Activated CD4-positive, alpha-beta T cell treated with anti-CD3 and anti-CD28 coated beads, Interleukin-2, amount 10 ng/mL, durations not matched to agents 7 days and 5 days (primary cell): ENCODE data around the gene COMMD4. TPM values are rescaled to one million over a fixed set of nuclear protein-coding genes. Genes with fewer than 3 reads are reported as not detected.
"Not testable (repeated sequence)": the region's sequence is repeated elsewhere in the genome, so short reads cannot be mapped to it uniquely, and the experiment has no call there.

ENCODE experiments used
- CTCF ChIA-PET: fragments of 350-600 bp; sonication (Branson Sonifier 250); formaldehyde crosslinking; loops from one replicate; lab custom pipeline; 2021; ENCODE audit warnings: antibody characterized with exemption; lab: Charles Lee
- POLR2A ChIA-PET: fragments of 350-600 bp; sonication (Branson Sonifier 250); formaldehyde crosslinking; loops from one replicate; lab custom pipeline; 2021; ENCODE audit warnings: antibody characterized with exemption; lab: Charles Lee
- DNase-seq: peaks from one replicate; pipeline ENCODE4 v3.0.0-alpha.2; 2020
- H3K27ac Mint-ChIP-seq: one replicate; pipeline ENCODE4 v1.8.0; 2021; ENCODE audit warnings: mild to moderate bottlenecking, moderate library complexity, mixed read lengths
- H3K27me3 Mint-ChIP-seq: one replicate; pipeline ENCODE4 v1.8.0; 2021; ENCODE audit warnings: mixed read lengths
- H3K36me3 Mint-ChIP-seq: one replicate; pipeline ENCODE4 v1.8.0; 2021; ENCODE audit warnings: low read depth, mixed read lengths
- H3K4me1 Mint-ChIP-seq: one replicate; pipeline ENCODE4 v1.8.0; 2021; ENCODE audit warnings: mixed read lengths
- H3K4me3 Mint-ChIP-seq: one replicate; pipeline ENCODE4 v1.8.0; 2021; ENCODE audit warnings: mild to moderate bottlenecking, moderate library complexity, mixed read lengths
- H3K9me3 Mint-ChIP-seq: one replicate; pipeline ENCODE4 v1.8.0; 2021; ENCODE audit warnings: mixed read lengths
- microRNA-seq: library from miRNA; unstranded; fragments of <30 nt; microRNA quantifications from one replicate; pipeline ENCODE4 v1.2.0, GENCODE V29; 2021; ENCODE audit warnings: borderline microRNAs expressed, borderline replicate concordance
- total RNA-seq, 2 experiments: library from RNA; stranded (reverse); gene quantifications; one replicate each; pipeline ENCODE4 v1.2.3, GENCODE V29; 2021

COMMD4 gene
- total RNA-seq, 2 experiments from 2014 or later: 72.2 to 97.4 TPM

- Mint-ChIP-seq H3K27me3 (no peaks in the 10 kb centered on the region), H3K36me3 (peaks cover 53% of the 10 kb centered on the region), H3K27ac (no peak overlapping the region), H3K9me3 (no peaks in the 10 kb centered on the region), H3K4me1 (peaks cover 33% of the 10 kb centered on the region), H3K4me3 (no peak overlapping the region)
- CTCF ChIA-PET: interaction anchor here (0.7 to 1.2 kb wide), 2 partner anchors 19 to 535 kb away, joined by 3 to 4 read pairs; no protein-coding TSS in a partner anchor
- POLR2A ChIA-PET: interaction anchor here (0.6 to 1.1 kb wide), 2 partner anchors 82 to 269 kb away, joined by 3 read pairs; no protein-coding TSS in a partner anchor
- DNase-seq: no peak
Measured at GRCh38 chr15:75371486-75371885, 35.6 kb downstream of the COMMD4 start.

GRCh38 chr15:75371901-75372688 lies 36.2 kb downstream of the COMMD4 start:
- ChIA-PET CTCF (interaction anchor here (0.7 to 1.0 kb wide), 2 partner anchors 16 to 535 kb away, joined by 3 to 4 read pairs; no protein-coding TSS in a partner anchor), POLR2A (no interaction called here)
- no peak for DNase-seq
- Mint-ChIP-seq H3K27ac (no peak overlapping the region), H3K27me3 (no peaks in the 10 kb centered on the region), H3K36me3 (peaks cover 56% of the 10 kb centered on the region), H3K4me1 (peaks cover 28% of the 10 kb centered on the region), H3K9me3 (no peaks in the 10 kb centered on the region), H3K4me3 (no peak overlapping the region)

GRCh38 chr15:75380773-75381172 lies 44.9 kb downstream of the COMMD4 start:
- Mint-ChIP-seq H3K4me1 (peaks cover 4% of the 10 kb centered on the region), H3K27ac (no peak overlapping the region), H3K36me3 (peaks cover 62% of the 10 kb centered on the region), H3K27me3 (no peaks in the 10 kb centered on the region), H3K9me3 (no peaks in the 10 kb centered on the region), H3K4me3 (no peak overlapping the region)
- no peak for DNase-seq
- ChIA-PET CTCF (interaction anchor here (1.7 to 1.8 kb wide), 3 partner anchors 11 to 273 kb away, joined by 3 to 8 read pairs (median 5); partner anchors contain the start of gene MAN2C1), POLR2A (no interaction called here)

- CTCF ChIA-PET: interaction anchor here (0.7 kb wide), 1 partner anchor 615 kb away, joined by 3 read pairs; no protein-coding TSS in a partner anchor
- H3K27ac Mint-ChIP-seq, POLR2A ChIA-PET, DNase-seq, H3K27me3 Mint-ChIP-seq, H3K4me3 Mint-ChIP-seq, H3K9me3 Mint-ChIP-seq: not testable (repeated sequence)
- Mint-ChIP-seq H3K4me1 (peaks cover 14% of the 10 kb centered on the region), H3K36me3 (peaks cover 64% of the 10 kb centered on the region)
Measured at GRCh38 chr15:75383986-75384385, 48.1 kb downstream of the COMMD4 start.

Small RNA genes lying within 50 kb of the gene (microRNA-seq; reads per million reads assigned to microRNA genes)
- gene MIR631: not detected

Other genes starting within 250 kb of the COMMD4 start
- gene C15orf39, start 134.2 kb upstream of the COMMD4 start, total RNA-seq: 10 to 100 TPM; 47.0 to 48.6 TPM
- not detected for gene GOLGA6C, start 77.7 kb upstream of the COMMD4 start, total RNA-seq
- gene GOLGA6D, start 53.2 kb upstream of the COMMD4 start, total RNA-seq: not detected
- 1 to 10 TPM; 2.2 to 2.7 TPM for gene NEIL1, start 11.0 kb downstream of the COMMD4 start, total RNA-seq
- gene MAN2C1, start 32.5 kb downstream of the COMMD4 start, total RNA-seq: 100 to 1,000 TPM; 151 to 205 TPM
- gene SIN3A, start 115.6 kb downstream of the COMMD4 start, total RNA-seq: 100 to 1,000 TPM; 106 to 115 TPM
- 10 to 100 TPM; 37.0 to 37.4 TPM for gene PTPN9, start 243.3 kb downstream of the COMMD4 start, total RNA-seq